Glutamatergic neuron (in vitro differentiated cells): ENCODE data around the gene C4A. TPM values are rescaled to one million over a fixed set of nuclear protein-coding genes. Genes with fewer than 3 reads are reported as not detected.

Experiments
- DNase-seq: peaks from one replicate; pipeline ENCODE4 v3.0.0; 2022
- H3K27ac Mint-ChIP-seq: one replicate; pipeline ENCODE4 v1.8.0; 2020; ENCODE audit warnings: mild to moderate bottlenecking, mixed read lengths, inconsistent platforms; ENCODE audit not compliant: unreplicated experiment
- H3K27me3 Mint-ChIP-seq: one replicate; pipeline ENCODE4 v1.8.0; 2020; ENCODE audit warnings: mild to moderate bottlenecking, moderate library complexity, mixed read lengths, inconsistent platforms; ENCODE audit not compliant: unreplicated experiment
- H3K36me3 Mint-ChIP-seq: one replicate; pipeline ENCODE4 v1.8.0; 2020; ENCODE audit warnings: mild to moderate bottlenecking, mixed read lengths, inconsistent platforms; ENCODE audit not compliant: unreplicated experiment
- H3K4me1 Mint-ChIP-seq: one replicate; pipeline ENCODE4 v1.8.0; 2020; ENCODE audit warnings: mild to moderate bottlenecking, low read depth, mixed read lengths, inconsistent platforms; ENCODE audit not compliant: unreplicated experiment
- H3K4me3 Mint-ChIP-seq: one replicate; pipeline ENCODE4 v1.8.0; 2020; ENCODE audit warnings: mild to moderate bottlenecking, mixed read lengths, inconsistent platforms; ENCODE audit not compliant: unreplicated experiment
- H3K9me3 Mint-ChIP-seq: one replicate; pipeline ENCODE4 v1.8.0; 2020; ENCODE audit warnings: mild to moderate bottlenecking, moderate library complexity, mixed read lengths, inconsistent platforms; ENCODE audit not compliant: unreplicated experiment
- CTCF ChIP-seq: fragments of 200-600 bp; sonication (generic); IDR thresholded peaks from one replicate; pipeline ENCODE4 v1.5.0; 2021; ENCODE audit not compliant: partially characterized antibody, unreplicated experiment
- total RNA-seq: library from RNA; stranded (reverse); fragmentation: NEBNext Ultra II Directional; extraction: Animal tissue kit (Norgen Biotek cat#: 25700); gene quantifications from one replicate; pipeline ENCODE4 v1.2.1, GENCODE V29; 2021; ENCODE audit not compliant: unreplicated experiment

Gene C4A
- total RNA-seq, 1 donor from 2014 or later, result 9.3 TPM

DNA sequence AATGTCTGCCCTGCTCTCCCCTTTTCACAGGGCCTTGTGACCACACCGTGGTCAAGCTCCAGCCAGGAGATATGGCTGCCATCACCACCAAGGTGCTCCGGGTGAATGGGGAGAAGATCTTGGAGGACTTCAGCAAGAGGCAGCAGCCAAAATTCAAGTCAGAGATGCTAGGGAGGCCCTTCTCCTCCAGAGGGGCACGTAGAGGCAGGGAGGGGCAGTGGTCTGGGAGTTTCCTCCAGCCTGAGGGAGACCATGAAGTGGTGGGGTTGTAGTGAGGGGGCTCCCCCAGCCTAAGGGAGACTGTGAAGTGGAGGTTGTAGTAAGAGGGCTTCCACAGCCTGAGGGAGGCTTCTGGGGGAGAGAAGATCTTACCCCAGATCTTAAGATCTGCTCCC is 13.9 kb upstream of the C4A start:
- DNase-seq, result no peak
- TF ChIP-seq CTCF, result no peak
- no peak overlapping the region for H3K27ac Mint-ChIP-seq
- peaks cover 17% of the 10 kb centered on the region for H3K9me3 Mint-ChIP-seq
- peaks cover 3% of the 10 kb centered on the region for H3K4me1 Mint-ChIP-seq
- peak overlapping the region; percentile 15 for H3K4me3 Mint-ChIP-seq
- no peaks in the 10 kb centered on the region for H3K36me3 Mint-ChIP-seq
- peaks cover 12% of the 10 kb centered on the region for H3K27me3 Mint-ChIP-seq

- peaks cover 7% of the 10 kb centered on the region for H3K4me1 Mint-ChIP-seq
- peaks cover 3% of the 10 kb centered on the region for H3K36me3 Mint-ChIP-seq
- DNase-seq, result no peak
- H3K27ac Mint-ChIP-seq, result no peak overlapping the region
- H3K9me3 Mint-ChIP-seq, result peaks cover 14% of the 10 kb centered on the region
- H3K4me3 Mint-ChIP-seq, result no peak overlapping the region
- no peak for TF ChIP-seq CTCF
- peaks cover 14% of the 10 kb centered on the region for H3K27me3 Mint-ChIP-seq
Observed at GRCh38 chr6:31968326-31968725, 13.5 kb upstream of the C4A start.

GRCh38 chr6:31968791-31969711 is 12.8 kb upstream of the C4A start:
- Mint-ChIP-seq H3K4me1 (peaks cover 8% of the 10 kb centered on the region), H3K36me3 (peaks cover 5% of the 10 kb centered on the region), H3K27ac (no peak overlapping the region), H3K9me3 (peaks cover 16% of the 10 kb centered on the region), H3K4me3 (no peak overlapping the region), H3K27me3 (peaks cover 14% of the 10 kb centered on the region)
- no peak for DNase-seq
- no peak for TF ChIP-seq CTCF

DNA sequence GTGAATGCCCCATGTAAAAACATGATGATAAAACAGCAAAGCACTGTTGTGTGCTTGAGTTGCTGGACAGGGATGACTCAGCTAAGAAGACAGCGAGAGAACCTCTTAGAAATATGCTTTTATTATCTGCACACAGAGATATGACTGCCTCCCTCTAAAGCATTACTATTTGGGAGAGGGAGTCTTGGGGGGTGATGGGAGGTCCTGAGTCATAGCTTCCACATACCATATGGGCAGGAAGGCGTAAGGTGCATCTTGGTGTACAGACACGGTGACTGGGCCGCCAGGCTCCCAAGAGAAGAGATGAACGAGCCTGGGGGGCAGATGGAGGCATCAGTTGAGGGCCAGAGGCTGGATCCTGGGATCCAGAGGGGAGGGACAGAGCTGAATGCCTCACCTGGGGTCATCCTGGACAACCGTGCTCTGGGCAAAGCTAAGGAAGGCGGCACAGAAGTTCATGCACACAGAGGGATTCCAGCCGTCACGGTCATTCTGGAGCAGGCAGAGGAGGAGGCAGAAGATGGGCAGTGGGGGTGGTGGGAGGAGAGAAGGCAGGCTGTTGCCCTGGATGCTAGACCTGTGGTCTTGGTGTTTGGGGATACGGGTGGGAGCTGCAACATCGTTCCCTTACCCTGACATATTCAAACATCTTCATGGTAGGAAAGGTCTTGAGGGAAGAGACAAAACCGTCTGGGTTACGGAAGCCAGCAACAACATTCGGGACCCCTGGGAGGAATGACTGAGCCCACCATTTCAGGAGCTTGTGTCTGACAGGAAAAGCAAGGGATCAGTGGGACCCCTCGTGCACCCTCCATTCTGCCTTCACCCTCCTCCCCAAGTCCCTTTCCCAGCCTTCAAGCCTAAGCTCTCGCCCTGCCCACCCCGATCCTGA is 11.9 kb upstream of the C4A start:
- H3K27me3 Mint-ChIP-seq, result peaks cover 14% of the 10 kb centered on the region

More for the DNA sequence above, 11.9 kb upstream of the C4A start:
- Mint-ChIP-seq H3K27ac (peak overlapping the region; percentile 4), H3K36me3 (peaks cover 5% of the 10 kb centered on the region), H3K4me3 (peak overlapping the region; percentile 52), H3K9me3 (peaks cover 16% of the 10 kb centered on the region), H3K4me1 (peaks cover 8% of the 10 kb centered on the region)
- no peak for DNase-seq
- TF ChIP-seq CTCF, result no peak
